ENCODE results near the gene OR6S1.
A peak's percentile ranks its signal among the peaks of the same experiment; 100 is the strongest.

OR6S1 gene

DNA sequence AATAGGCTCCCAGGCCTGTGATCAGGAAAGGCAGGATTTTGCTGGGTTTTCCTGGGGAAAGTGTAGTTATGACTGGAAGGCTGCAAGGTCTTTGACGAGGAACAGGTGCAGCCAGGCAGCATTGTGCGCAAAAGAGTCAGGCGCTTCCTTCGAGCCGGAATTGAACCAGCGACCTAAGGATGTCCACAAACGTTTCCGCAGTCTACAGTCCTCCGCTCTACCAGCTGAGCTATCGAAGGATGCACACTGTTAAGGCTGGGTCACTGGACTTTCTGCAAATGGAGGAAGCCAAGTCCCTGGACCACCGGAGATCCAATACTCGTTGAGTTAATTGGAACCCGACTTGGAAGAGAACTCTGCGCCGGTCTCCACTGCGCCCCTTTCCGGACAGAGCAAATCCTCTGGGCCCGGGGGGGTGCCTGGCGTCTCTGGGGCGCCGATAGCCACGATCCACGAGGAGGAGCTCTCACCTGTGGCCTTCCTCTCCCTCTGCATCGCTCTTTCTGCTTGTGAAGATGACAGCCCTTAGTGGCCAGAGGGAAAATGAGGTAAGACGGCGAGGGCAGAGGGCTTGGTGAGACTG is 18.4 kb upstream of the OR6S1 start:
- no peak for DNase-seq (ENCODE audit: low spot score)
- TF ChIP-seq CTCF (IDR thresholded peaks at IDR 0.05; ENCODE audit: borderline replicate concordance, control extremely low read depth, extremely low read depth, insufficient read depth, missing control alignments), result no peak
- in situ Hi-C loops (cut with MboI; ENCODE audit: low sequenced_read_pairs, unreplicated experiment), result no loop called here

- DNase-seq (ENCODE audit: low spot score), result no peak
- in situ Hi-C loops (cut with MboI; ENCODE audit: low sequenced_read_pairs, unreplicated experiment), result no loop called here
- no peak for TF ChIP-seq CTCF (IDR thresholded peaks at IDR 0.05; ENCODE audit: borderline replicate concordance, control extremely low read depth, extremely low read depth, insufficient read depth, missing control alignments)
Observed at GRCh38 chr14:20659336-20659735, 17.8 kb upstream of the OR6S1 start.

- DNase-seq (ENCODE audit: low spot score), result peak; percentile 11
- in situ Hi-C loops (cut with MboI; ENCODE audit: low sequenced_read_pairs, unreplicated experiment), result no loop called here
- TF ChIP-seq CTCF (IDR thresholded peaks at IDR 0.05; ENCODE audit: borderline replicate concordance, control extremely low read depth, extremely low read depth, insufficient read depth, missing control alignments), result no peak
Observed at GRCh38 chr14:20658246-20658645, 16.8 kb upstream of the OR6S1 start.

DNA sequence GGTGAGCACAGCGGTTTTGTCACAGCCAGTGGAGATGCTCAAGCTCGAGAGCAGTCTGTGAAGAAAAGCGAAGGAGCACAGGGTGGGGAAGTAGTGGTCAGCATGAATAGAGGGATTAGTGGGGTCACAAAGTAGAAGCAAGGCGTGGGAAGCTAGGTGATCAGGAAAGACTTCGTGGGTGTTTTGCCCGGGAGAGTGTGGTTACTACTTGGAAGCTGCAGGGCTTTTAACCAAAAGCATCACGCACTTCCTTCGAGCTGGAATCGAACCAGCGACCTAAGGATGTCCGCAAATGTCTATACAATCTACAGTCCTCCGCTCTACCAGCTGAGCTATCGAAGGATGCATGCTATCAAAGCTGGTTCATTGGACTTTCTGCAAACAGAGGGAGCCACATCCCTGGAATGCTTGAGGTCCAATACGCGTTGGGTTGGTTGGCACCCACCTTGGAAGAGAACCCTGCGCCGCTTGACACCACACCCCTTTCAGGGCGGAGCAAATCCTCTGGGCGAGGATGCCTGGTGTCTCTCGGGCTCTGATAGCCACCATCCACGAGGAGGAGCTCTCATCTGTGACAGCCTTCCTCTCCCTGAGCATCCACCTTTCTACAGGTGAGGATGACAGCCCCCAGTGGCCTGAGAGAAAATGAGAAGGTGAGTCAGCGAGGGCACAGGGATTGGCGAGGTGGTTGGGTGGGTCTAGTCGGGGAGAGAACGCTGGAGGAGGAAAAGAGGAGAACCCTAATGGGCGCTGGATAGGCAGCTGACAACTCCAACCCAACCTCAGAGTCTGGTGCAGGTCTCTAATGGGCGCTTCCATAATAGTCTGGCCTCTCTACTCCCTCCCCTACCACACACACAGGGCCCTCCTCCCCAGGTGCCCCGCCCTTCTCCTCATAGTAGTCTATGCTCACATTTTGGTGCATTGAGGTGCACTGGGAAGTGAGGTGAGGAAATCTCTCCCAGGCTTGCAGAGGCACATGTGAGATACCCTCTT is 16.0 kb upstream of the OR6S1 start:
- in situ Hi-C loops (cut with MboI; ENCODE audit: low sequenced_read_pairs, unreplicated experiment), result no loop called here
- TF ChIP-seq CTCF (IDR thresholded peaks at IDR 0.05; ENCODE audit: borderline replicate concordance, control extremely low read depth, extremely low read depth, insufficient read depth, missing control alignments), result peak; percentile 29
- DNase-seq (ENCODE audit: low spot score), result peak; percentile 43

DNA sequence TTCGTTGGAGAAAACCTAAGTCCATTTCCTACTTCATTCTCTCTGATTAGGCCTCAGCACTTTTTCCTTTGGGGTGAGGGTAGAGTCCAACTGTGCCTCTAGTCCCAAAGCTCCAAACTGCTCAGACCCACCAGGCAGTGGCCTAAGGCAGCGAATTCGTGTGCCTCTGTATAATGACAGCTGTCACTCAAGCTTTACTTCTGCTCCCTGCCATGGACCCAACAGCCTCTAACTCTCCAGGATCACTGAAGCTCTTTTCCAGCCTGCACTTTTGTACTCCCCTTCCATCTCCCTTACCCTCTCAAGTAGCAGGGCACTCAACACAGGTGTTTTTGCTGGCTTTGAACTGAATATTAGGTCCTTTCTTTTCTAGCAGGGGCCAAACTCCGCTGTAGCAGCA is 14.8 kb upstream of the OR6S1 start:
- no peak for DNase-seq (ENCODE audit: low spot score)
- in situ Hi-C loops (cut with MboI; ENCODE audit: low sequenced_read_pairs, unreplicated experiment), result no loop called here
- no peak for TF ChIP-seq CTCF (IDR thresholded peaks at IDR 0.05; ENCODE audit: borderline replicate concordance, control extremely low read depth, extremely low read depth, insufficient read depth, missing control alignments)

DNA sequence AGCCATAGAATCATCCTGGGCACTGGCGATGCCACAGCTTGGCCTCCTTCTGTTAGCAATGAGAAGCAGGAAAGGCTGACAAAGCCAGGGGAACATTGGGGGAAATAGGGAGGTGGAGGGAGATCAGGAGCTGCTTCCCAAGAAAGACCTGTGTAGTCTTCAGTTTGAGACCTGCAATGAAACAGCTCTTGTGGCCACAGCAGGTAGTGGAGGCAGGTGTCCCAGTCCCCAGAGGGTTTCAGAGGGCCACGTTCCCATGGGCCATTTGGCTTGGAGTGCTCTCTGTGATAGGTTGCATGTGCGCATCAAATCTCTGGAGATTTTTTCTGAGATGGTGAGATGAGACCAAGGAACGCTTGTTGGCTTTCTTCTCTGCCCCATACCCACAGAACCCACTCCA is 14.4 kb upstream of the OR6S1 start:
- DNase-seq (ENCODE audit: low spot score), result no peak
- no peak for TF ChIP-seq CTCF (IDR thresholded peaks at IDR 0.05; ENCODE audit: borderline replicate concordance, control extremely low read depth, extremely low read depth, insufficient read depth, missing control alignments)
- in situ Hi-C loops (cut with MboI; ENCODE audit: low sequenced_read_pairs, unreplicated experiment), result no loop called here
